ENCODE measurements around the gene ANK3. TPM values are rescaled to one million over a fixed set of nuclear protein-coding genes. Genes with fewer than 3 reads are reported as not detected.

Gene ANK3
- total and polyA plus RNA-seq, 2 experiments from 2014 or later = 46.5 to 85.2 TPM

DNA sequence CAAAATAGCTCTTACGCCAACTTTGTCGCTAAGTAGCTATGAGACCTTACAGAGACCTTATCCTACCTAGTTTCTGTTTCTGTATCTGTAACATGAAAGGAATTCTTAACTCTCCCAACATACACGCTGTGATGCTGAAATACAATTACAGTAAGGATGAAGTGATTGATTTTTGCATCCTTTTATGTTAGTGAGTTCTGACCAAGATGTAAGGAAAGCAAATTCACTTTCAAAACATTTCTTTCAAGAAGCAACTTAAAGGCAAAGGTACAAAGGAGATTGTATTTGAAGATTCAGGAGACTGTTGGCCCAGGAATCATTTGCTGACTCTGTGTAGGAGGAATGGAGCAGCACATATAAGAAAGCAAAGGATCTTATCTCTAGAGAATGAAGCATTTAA, 7.1 kb upstream of the ANK3 start:
- no peaks in the 10 kb centered on the region for H3K9me2 ChIP-seq (ENCODE audit: insufficient read depth)
- no peaks in the 10 kb centered on the region for H3K27me3 ChIP-seq (ENCODE audit: insufficient read depth)
- ATAC-seq (no peak), DNase-seq (ENCODE audit: low spot score) (no peak)
- no peak overlapping the region for H3K27ac Mint-ChIP-seq
- no peaks in the 10 kb centered on the region for H3K27me3 Mint-ChIP-seq (ENCODE audit: insufficient read depth, low read depth, poor library complexity)
- TF ChIP-seq, protein P1, sequence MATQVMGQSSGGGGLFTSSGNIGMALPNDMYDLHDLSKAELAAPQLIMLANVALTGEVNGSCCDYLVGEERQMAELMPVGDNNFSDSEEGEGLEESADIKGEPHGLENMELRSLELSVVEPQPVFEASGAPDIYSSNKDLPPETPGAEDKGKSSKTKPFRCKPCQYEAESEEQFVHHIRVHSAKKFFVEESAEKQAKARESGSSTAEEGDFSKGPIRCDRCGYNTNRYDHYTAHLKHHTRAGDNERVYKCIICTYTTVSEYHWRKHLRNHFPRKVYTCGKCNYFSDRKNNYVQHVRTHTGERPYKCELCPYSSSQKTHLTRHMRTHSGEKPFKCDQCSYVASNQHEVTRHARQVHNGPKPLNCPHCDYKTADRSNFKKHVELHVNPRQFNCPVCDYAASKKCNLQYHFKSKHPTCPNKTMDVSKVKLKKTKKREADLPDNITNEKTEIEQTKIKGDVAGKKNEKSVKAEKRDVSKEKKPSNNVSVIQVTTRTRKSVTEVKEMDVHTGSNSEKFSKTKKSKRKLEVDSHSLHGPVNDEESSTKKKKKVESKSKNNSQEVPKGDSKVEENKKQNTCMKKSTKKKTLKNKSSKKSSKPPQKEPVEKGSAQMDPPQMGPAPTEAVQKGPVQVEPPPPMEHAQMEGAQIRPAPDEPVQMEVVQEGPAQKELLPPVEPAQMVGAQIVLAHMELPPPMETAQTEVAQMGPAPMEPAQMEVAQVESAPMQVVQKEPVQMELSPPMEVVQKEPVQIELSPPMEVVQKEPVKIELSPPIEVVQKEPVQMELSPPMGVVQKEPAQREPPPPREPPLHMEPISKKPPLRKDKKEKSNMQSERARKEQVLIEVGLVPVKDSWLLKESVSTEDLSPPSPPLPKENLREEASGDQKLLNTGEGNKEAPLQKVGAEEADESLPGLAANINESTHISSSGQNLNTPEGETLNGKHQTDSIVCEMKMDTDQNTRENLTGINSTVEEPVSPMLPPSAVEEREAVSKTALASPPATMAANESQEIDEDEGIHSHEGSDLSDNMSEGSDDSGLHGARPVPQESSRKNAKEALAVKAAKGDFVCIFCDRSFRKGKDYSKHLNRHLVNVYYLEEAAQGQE (IDR thresholded peaks at IDR 0.05; ENCODE audit: unreplicated experiment) = no peak
- TF ChIP-seq POLR2AphosphoS5 (IDR thresholded peaks at IDR 0.05; ENCODE audit: low read depth) = no peak
- no peak for TF ChIP-seq ZNF331 (CRISPR knock-in tag; IDR thresholded peaks at IDR 0.05; ENCODE audit: low read depth)
- no peak for TF ChIP-seq STAT1 (IDR thresholded peaks at IDR 0.05; ENCODE audit: unreplicated experiment)
- TF ChIP-seq JUNB (IDR thresholded peaks at IDR 0.05; ENCODE audit: unreplicated experiment) = no peak
- H3K27ac ChIP-seq (ENCODE audit: low read depth) = no peak overlapping the region
- H3K79me2 ChIP-seq (replicated peaks; ENCODE audit: insufficient read depth) = no peaks in the 10 kb centered on the region
- no peaks in the 10 kb centered on the region for H4K20me1 ChIP-seq (replicated peaks; ENCODE audit: insufficient read depth)
- no peaks in the 10 kb centered on the region for H3F3A ChIP-seq (replicated peaks; ENCODE audit: low read depth)
- no peak overlapping the region for H3K4me3 Mint-ChIP-seq
- H3K4me1 ChIP-seq (ENCODE audit: insufficient read depth) = peaks cover 3% of the 10 kb centered on the region; the same call in 1 of the 2 replicates
- no peak overlapping the region for H3K4me3 ChIP-seq
- peaks cover 5% of the 10 kb centered on the region; the same call in 2 of the 3 replicates for H3K4me1 Mint-ChIP-seq
- no peak overlapping the region for H3K4me2 ChIP-seq
- no peak overlapping the region for H2AFZ ChIP-seq
- H3K36me3 Mint-ChIP-seq (ENCODE audit: low read depth) = no peaks in the 10 kb centered on the region
- no peaks in the 10 kb centered on the region for H3K9me3 Mint-ChIP-seq
- H3K36me3 ChIP-seq (ENCODE audit: insufficient read depth) = no peaks in the 10 kb centered on the region

DNA sequence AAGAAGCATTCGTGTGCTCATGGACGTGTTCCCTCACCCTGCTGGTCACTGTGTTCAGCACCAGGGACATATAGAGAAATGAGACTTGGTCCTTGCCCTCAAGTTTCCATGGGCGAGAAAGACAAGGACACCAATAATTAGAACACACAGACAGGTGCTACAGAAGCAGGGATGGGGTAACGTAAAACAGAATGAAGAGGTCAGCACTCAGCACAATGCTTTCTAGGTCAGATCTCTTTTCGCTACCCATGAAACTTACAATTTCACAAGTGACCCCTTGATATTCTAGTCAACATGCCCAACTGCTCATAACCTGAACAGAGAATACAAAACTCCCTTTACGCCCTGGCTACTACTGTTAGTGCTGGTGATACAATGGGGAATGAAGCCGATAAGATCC, 6.0 kb upstream of the ANK3 start:
- ATAC-seq = no peak
- Histone ChIP-seq H3K4me2 (no peak overlapping the region), H3K9me2 (ENCODE audit: insufficient read depth) (no peaks in the 10 kb centered on the region), H3K4me3 (no peak overlapping the region), H3K79me2 (replicated peaks; ENCODE audit: insufficient read depth) (no peaks in the 10 kb centered on the region), H3F3A (replicated peaks; ENCODE audit: low read depth) (no peaks in the 10 kb centered on the region), H4K20me1 (replicated peaks; ENCODE audit: insufficient read depth) (no peaks in the 10 kb centered on the region), H3K4me1 (ENCODE audit: insufficient read depth) (peaks cover 3% of the 10 kb centered on the region; the same call in 1 of the 2 replicates), H3K36me3 (ENCODE audit: insufficient read depth) (no peaks in the 10 kb centered on the region), H3K27me3 (ENCODE audit: insufficient read depth) (no peaks in the 10 kb centered on the region), H3K27ac (ENCODE audit: low read depth) (no peak overlapping the region), H2AFZ (no peak overlapping the region)
- Mint-ChIP-seq H3K4me3 (no peak overlapping the region), H3K27ac (no peak overlapping the region), H3K27me3 (ENCODE audit: insufficient read depth, low read depth, poor library complexity) (no peaks in the 10 kb centered on the region), H3K36me3 (ENCODE audit: low read depth) (no peaks in the 10 kb centered on the region), H3K9me3 (no peaks in the 10 kb centered on the region), H3K4me1 (peaks cover 5% of the 10 kb centered on the region; the same call in 2 of the 3 replicates)
- DNase-seq (ENCODE audit: low spot score) = no peak
- TF ChIP-seq, protein P2, sequence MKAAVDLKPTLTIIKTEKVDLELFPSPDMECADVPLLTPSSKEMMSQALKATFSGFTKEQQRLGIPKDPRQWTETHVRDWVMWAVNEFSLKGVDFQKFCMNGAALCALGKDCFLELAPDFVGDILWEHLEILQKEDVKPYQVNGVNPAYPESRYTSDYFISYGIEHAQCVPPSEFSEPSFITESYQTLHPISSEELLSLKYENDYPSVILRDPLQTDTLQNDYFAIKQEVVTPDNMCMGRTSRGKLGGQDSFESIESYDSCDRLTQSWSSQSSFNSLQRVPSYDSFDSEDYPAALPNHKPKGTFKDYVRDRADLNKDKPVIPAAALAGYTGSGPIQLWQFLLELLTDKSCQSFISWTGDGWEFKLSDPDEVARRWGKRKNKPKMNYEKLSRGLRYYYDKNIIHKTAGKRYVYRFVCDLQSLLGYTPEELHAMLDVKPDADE (IDR thresholded peaks at IDR 0.05) = no peak
- no peak for TF ChIP-seq JUNB (IDR thresholded peaks at IDR 0.05; ENCODE audit: unreplicated experiment)
- no peak for TF ChIP-seq ZNF114 (CRISPR knock-in tag; IDR thresholded peaks at IDR 0.05)
- TF ChIP-seq NANOG (IDR thresholded peaks at IDR 0.05; ENCODE audit: borderline replicate concordance) = no peak
- TF ChIP-seq EZH2phosphoT487 (IDR thresholded peaks at IDR 0.05; ENCODE audit: unreplicated experiment) = no peak
- TF ChIP-seq STAT1 (IDR thresholded peaks at IDR 0.05; ENCODE audit: unreplicated experiment) = no peak
- no peak for TF ChIP-seq POLR2AphosphoS5 (IDR thresholded peaks at IDR 0.05; ENCODE audit: low read depth)
- TF ChIP-seq, protein P1 (IDR thresholded peaks at IDR 0.05; ENCODE audit: unreplicated experiment) = no peak

All from GM23338 (cell line).